Epithelial cell of esophagus (primary cell): ENCODE data around the gene NUP205.

Experiments used
- DNase-seq: peaks from one replicate; pipeline ENCODE4 v3.0.0; 2010; ENCODE audit warnings: low read depth
- H3K4me3 ChIP-seq: 2 replicates; pipeline ENCODE4 v1.5.1; 2011; ENCODE audit warnings: mild to moderate bottlenecking, low read length, control low read depth
- CTCF ChIP-seq: IDR thresholded peaks from 2 replicates; pipeline ENCODE4 v1.5.1; 2011; ENCODE audit warnings: low read depth, mild to moderate bottlenecking, low read length, control low read depth, inconsistent platforms; ENCODE audit not compliant: insufficient read depth; ENCODE audit errors: missing control alignments

NUP205 gene, protein sequence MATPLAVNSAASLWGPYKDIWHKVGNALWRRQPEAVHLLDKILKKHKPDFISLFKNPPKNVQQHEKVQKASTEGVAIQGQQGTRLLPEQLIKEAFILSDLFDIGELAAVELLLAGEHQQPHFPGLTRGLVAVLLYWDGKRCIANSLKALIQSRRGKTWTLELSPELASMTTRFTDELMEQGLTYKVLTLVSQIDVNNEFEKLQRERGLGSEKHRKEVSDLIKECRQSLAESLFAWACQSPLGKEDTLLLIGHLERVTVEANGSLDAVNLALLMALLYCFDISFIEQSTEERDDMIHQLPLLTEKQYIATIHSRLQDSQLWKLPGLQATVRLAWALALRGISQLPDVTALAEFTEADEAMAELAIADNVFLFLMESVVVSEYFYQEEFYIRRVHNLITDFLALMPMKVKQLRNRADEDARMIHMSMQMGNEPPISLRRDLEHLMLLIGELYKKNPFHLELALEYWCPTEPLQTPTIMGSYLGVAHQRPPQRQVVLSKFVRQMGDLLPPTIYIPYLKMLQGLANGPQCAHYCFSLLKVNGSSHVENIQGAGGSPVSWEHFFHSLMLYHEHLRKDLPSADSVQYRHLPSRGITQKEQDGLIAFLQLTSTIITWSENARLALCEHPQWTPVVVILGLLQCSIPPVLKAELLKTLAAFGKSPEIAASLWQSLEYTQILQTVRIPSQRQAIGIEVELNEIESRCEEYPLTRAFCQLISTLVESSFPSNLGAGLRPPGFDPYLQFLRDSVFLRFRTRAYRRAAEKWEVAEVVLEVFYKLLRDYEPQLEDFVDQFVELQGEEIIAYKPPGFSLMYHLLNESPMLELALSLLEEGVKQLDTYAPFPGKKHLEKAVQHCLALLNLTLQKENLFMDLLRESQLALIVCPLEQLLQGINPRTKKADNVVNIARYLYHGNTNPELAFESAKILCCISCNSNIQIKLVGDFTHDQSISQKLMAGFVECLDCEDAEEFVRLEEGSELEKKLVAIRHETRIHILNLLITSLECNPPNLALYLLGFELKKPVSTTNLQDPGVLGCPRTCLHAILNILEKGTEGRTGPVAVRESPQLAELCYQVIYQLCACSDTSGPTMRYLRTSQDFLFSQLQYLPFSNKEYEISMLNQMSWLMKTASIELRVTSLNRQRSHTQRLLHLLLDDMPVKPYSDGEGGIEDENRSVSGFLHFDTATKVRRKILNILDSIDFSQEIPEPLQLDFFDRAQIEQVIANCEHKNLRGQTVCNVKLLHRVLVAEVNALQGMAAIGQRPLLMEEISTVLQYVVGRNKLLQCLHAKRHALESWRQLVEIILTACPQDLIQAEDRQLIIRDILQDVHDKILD (N-terminal part only)

DNA sequence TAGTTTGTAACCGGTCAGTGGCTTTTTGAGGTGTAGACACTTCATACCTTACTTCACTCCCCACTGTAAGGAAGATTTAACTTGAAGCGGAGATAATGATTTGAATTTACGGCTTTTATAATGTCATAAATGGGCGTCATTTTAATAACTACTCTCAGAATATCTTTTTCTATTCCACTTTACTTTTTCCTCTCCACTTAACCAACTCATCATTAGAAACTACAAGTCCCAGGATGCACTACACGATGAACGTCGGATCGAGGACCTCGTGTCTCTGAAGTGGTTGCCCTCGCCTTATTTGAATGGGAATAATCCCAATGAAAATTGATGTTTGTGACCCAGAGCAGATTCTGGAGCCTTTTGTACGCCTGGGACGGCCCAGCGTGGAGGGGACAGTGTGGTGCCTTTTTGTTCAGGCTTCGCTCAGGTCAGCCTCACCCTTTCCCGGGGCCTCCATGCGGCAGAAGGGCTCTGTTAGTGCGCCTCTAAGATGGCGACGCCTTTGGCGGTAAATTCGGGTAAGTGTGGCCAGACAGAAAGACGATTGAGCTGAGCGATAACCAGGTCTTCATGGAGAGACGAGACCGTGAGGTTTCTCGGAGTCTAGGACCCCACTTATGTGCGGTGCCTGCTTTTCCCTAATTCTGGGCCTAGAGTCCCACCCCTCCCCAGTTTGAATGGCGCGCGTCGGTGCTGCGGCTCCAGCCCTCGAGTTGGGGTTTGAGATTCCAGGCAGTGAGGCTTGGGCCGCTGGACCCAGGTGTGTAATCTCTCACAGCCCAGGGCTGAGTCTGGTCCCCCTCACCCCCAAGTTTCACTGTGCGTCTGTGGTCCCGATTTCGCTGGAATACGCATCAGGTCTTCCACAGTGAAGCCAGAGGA, at the start of gene NUP205:
NUP205 (plus strand) TSS at position 463 of the 882 bp plus-strand sequence; CDS start at position 491, 28 bp downstream.
- DNase-seq, result peak; percentile 75
- H3K4me3 ChIP-seq, result peak within 1 kb of the TSS; percentile 93
- TF ChIP-seq CTCF, result no peak

DNA sequence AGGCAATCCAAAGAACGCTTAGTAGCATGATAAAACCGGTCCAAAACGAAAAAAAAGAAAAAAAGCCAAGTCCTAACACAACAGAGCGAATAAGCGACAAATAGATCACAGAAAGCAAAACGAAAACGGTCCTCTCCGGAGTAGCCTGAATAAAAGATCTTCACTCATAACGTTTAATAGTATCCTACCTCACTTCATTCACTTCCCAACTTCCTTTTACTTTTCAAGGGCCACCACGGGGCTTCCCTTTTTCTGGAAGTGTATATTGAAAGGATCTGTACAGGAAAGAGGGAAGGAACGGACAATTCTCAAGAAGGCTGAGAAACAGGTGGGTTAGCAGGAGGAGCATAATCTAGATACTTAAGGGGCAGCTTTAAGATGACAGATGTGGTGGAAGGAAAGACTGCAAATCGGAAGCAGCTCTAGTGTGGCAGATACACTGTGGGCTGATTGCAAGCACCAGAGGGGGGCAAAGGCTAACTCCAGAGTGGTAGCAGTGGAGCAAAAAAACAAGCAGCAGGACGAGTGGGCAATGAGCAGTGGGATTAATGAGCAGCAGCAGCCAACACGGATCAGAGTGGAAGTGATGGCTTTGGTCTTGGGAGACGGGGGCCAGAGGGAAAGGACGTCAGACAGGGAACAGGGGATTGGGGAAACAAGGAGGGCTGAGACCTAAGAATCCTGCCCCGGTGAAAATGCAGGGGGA, 48.7 kb upstream of the NUP205 start:
- TF ChIP-seq CTCF, result no peak
- peak; percentile 41 for DNase-seq
- peak overlapping the region; percentile 89 for H3K4me3 ChIP-seq

GRCh38 chr7:135509589-135509838, 48.2 kb upstream of the NUP205 start:
- TF ChIP-seq CTCF, result no peak
- DNase-seq, result peak; percentile 65

DNA sequence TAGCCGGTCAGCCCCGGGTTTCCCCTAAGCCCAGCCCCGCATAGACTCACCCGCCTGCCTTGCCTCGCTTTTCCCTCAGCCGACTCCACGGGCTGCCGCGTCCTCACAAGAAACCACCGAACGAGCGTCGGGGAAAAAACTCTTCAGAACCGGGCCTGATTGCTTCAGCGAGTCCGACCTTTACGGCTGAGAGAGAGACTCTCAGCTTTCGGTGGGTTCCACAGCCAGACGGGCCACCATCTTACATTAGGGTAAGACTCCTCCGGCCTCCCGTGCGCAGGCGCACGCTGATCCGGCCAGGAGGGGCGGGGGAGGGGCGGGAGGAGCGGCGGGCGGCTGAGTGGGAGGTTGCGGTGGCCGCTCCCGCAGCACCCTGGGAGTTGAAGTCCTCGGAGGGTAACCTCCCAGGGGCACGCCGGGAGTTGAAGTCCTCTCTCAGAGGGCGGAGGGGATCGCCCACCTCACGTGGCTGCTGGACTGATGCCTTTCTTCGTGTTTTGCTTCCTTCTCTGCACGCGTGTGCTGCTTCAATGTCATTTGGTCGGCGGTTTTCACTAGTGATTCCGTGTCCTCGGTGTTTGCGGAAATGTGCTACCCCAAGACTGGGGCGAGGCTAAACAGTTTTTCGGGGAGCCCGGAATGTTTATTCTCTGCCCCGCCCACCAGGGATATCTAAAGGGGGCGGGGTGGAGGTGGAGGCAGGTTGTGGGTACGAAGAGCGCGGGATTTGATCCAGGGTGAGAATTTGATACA, 47.7 kb upstream of the NUP205 start, which contains the start of gene CNOT4:
CNOT4 (minus strand) TSS at position 264 of the 753 bp plus-strand sequence. CDS start 71,771 bp downstream, outside the sequence.
- H3K4me3 ChIP-seq, result peak within 1 kb of the TSS; percentile 89
- DNase-seq, result peak; percentile 97
- no peak for TF ChIP-seq CTCF

More at GRCh38 chr7:135509589-135509838, 48.2 kb upstream of the NUP205 start:
- H3K4me3 ChIP-seq, result peak overlapping the region; percentile 89

DNA sequence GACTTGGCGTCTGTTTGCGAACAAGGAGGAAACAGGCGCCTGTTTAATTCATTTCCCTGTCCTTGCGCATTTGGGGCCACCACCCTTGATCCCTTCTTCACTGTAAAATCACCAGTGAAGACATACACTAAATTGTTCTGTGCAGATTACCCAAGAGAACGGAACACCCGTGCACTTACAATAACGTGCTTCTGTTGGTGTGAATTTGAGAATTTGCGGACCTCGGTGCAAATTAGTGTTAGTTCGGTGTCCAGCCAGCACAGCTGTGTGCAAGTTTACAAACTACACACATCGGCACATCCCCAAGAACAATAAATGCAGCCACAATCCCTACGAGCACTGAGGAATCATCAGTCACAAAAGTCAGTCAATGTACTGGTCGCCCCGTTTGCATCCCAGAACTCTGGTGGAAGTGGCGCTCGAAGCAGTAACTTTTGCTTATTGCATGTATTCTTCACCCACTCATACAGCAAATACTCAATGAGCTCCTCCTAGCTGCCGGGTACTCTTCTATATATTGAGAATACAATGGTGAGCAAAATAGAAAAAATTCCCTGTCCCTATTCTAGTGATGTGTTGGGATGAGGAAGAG, 47.0 kb upstream of the NUP205 start:
- TF ChIP-seq CTCF, result peak; percentile 28
- H3K4me3 ChIP-seq, result peak overlapping the region; percentile 89
- peak; percentile 35 for DNase-seq
